HG02870 (cell line): Measurements from ENCODE around the gene CLEC4M.
"Not testable (repeated sequence)": the region's sequence is repeated elsewhere in the genome, so short reads cannot be mapped to it uniquely, and the experiment has no call there.

Source experiments
- ATAC-seq: cut with Tn5 transposase; IDR thresholded peaks from one replicate; pipeline ENCODE4 v1.9.1; 2021; ENCODE audit warnings: mild to moderate bottlenecking, moderate library complexity; ENCODE audit not compliant: unreplicated experiment

Gene CLEC4M

DNA sequence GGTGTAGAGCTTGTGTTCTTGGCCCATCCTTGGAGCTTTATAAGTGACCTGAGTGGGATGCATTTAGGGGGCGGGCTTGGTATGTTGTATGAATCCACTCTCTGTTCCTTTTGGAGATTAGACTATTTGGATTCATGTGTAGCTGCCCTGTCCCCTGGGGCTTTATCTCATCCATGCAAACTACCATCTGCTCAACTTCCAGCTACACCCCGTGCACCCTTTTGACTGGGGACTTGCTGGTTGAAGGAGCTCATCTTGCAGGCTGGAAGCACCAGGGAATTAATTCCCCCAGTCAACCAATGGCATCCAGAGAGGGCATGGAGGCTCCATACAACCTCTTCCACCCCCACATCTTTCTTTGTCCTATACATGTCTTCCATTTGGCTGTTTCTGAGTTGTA, 6.1 kb downstream of the CLEC4M start:
- no peak for ATAC-seq

DNA sequence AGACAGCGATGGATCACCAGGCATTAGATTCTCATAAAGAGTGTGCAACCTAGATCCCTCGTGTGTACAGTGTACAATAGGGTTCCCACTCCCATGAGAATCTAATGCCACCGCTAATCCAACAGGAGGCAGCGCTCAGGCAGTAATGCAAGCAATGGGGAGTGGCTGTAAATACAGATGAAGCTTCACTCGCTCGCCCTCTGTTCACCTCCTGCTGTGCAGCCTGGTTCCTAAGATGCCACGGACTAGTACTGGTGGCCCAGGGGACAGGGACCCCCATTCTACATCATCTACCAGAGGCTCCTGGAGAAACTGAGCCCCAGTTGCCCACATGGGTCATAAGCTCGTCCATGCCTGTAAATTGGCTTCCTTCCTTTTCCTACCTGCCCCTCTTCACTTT, 8.0 kb downstream of the CLEC4M start:
- no peak for ATAC-seq

DNA sequence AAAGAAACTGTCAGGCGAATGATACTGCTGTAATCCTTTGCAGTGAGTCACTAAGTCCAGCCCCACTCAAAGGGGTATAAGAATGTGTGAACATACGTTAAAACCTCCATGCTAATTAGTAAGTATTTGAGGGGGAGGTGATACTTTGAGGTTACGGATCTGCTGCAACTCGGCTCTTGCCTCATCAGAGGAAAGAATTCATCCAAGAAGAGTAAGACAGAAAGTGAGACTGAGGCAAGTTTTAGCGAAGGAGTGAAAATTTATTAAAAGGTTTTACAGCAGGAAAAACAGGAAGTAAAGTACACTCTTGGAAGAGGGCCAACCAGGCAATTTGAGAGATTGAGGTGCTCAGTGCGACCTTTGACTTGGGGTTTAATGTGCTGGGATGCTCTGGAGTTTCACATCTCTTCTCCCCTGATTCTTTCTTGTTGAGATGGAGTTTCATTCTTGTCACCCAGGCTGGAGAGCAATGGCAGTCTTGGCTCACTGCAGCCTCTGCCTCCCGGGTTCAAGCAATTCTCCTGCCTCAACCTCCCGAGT, 9.8 kb downstream of the CLEC4M start:
- ATAC-seq: no peak

GRCh38 chr19:7773841-7774240, 10.8 kb downstream of the CLEC4M start:
- ATAC-seq: no peak

- no peak for ATAC-seq
Observed at GRCh38 chr19:7775761-7776160, 12.7 kb downstream of the CLEC4M start.

DNA sequence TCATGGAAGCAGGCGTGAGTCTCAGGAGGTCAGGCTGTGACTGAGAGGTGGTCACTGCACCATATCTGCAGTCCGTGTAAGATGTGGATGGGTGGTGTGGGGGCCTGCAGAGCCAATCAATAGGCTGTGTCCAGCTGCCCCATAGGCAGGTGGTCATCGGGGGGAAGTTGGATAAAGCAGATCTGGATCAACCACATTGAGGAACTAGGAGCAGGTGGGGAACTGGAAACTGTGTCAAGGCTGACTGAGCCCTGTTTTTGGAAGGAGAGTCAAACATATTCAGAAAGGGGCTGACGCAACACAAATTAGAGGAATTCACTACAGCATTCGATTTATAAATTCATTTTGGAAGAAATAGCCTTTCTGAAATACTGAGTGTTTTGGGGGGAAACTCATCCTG, 15.0 kb downstream of the CLEC4M start:
- no peak for ATAC-seq

DNA sequence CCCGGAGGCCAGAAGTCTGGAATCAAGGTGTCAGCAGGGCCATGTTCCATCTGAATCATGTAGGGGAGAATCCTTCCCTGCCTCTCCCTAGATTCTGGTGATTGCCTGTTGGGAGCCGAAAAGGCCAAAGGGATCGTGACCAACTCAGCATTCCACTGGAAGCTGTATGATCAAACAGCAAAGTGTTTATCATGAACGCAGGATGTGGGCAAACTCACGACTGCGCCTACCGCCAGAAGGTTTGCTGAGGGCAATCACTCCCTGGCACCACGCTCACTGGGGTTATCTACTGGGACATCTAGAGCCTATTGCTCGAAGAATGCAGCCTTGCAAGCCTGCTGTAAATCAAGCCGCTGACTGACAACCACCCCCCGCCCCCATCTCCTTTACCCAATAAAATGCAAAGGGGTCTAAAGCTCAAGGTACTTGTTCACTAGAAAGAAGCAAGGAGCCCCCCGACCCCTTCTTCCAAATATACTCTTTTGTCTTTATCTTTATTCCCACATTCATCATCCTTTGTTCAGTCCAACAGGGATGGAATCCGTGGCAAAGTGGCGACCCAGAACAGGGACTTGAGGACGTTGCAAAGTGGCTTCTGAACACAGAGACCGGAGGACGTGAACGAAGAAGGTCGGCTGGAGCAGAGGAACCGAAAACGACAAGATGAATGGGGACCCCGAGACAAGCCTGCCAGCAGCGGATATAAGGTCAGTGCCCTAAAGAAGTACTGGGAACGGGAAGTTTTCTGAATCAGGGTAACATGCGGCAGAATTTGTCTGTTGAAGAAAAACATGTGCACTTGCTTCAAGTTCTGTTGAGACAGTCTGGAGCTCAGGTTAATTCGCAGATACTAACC, 16.8 kb downstream of the CLEC4M start:
- no peak for ATAC-seq

- ATAC-seq: no peak
Observed at GRCh38 chr19:7781157-7781556, 18.1 kb downstream of the CLEC4M start.

GRCh38 chr19:7783991-7784423, 21.0 kb downstream of the CLEC4M start:
- no peak for ATAC-seq

GRCh38 chr19:7784856-7785255, 21.8 kb downstream of the CLEC4M start:
- no peak for ATAC-seq

GRCh38 chr19:7787141-7787540, 24.1 kb downstream of the CLEC4M start:
- no peak for ATAC-seq

- ATAC-seq: no peak
Observed at GRCh38 chr19:7787602-7788177, 24.6 kb downstream of the CLEC4M start.

DNA sequence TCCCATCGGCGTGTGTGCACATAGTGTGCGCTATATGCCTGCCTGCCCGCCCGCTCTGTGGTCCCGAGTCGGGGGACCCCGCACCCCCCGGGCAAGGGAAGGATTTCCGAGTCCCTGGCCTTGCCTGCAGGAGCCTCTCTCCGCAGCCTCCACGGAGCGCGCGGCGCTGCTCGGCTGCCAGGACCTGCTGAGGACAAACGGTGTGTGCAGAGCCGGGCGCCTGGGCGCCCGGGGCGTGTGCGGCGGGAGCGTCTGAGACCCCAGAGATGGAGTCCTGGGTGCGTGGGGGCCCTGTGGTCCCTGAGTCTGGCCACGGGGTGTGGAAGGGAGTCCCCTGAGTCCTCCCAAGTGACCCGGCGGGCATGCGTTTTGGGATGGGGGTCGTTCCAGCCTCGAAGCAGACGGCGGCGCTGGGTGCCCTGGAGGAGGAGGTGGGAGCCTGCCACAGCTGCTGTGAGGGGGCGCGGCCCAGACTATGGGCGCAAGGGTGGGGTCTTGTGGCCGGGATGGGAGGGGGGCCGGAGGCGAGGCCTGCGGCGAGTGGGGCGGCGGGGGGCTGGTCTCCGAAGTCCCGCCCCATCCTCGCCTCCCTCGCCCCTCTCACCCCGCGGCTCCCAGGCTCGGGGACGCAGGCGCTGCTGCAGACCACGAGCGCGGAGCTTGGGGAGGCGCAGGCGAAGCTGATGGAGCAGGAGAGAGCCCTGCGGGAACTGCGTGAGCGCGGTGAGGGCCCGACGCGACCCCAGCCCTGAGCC, 25.3 kb downstream of the CLEC4M start:
- no peak for ATAC-seq

DNA sequence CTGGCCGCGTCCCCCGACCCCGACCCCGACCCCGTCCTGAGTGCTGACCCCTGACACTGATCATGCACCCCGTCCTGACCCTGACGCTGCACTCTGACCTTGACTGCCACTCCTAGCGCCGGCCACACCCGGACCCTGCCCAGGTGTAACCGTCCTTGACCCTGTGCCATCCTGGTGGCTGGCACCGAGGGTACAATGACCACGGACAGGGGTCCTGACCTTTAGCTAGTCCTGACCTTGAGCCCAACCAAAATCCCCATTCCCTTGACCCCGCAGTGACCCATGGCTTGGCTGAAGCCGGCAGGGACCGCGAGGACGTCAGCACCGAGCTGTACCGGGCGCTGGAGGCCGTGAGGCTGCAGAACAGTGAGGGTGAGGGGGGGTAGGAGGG, 25.9 kb downstream of the CLEC4M start:
- no peak for ATAC-seq

GRCh38 chr19:7789447-7789846, 26.4 kb downstream of the CLEC4M start:
- ATAC-seq: no peak

- no peak for ATAC-seq
Observed at GRCh38 chr19:7790416-7790815, 27.4 kb downstream of the CLEC4M start.

GRCh38 chr19:7792281-7792680, 29.2 kb downstream of the CLEC4M start:
- no peak for ATAC-seq

- not testable (repeated sequence) for ATAC-seq
Observed at GRCh38 chr19:7792701-7793100, 29.7 kb downstream of the CLEC4M start.

DNA sequence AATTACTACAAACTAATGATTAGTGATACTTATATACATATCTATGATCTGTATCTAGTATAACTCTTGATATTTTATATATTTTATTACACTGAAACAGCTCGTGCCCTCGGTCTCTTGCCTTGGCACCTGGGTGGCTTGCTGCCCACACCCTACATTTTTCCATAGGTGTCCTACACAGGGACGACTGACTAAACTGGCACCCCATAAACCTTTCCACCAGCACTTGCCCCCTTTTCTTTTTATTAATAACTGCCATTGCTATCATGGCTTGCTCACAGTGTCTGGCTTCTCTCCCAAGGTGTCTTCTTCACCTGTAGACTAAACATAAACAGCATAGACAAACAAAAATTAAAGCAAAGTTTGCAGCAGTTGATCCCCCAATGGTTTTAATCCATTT, 30.4 kb downstream of the CLEC4M start:
- ATAC-seq: no peak

DNA sequence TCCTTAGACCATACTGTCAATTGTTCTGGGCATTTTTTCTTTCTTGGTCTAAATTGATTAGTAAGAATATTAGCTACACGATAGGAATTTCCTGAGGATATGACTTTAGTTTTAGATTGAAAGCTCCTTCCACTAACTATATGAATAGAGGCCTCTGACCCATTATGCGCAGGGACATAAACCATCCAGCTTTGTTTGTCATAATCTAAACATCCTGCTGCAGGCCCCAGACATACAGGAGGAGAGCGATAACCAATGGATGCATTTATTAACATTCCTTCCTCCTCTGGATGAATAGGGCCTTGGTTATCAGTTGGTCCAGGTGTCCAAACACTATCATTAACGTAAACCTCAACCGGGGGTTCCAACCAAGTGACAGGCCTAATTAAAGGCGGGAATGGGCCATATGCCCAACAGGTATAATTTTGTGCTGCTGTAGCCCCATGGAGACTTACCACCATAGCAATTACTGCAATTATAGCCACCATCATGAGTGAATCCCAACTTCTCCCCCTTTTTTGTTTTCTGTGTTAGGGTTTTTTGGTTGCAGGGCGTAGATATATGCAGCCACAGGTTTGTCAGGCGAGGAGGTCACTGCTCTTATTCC, 32.6 kb downstream of the CLEC4M start:
- no peak for ATAC-seq
